GM21367 (cell line): ENCODE measurements around the gene ABCC5.

ENCODE experiments used
- ATAC-seq: cut with Tn5 transposase; IDR thresholded peaks from one replicate; pipeline ENCODE4 v1.9.1; 2021; ENCODE audit not compliant: unreplicated experiment

Gene ABCC5

GRCh38 chr3:183981990-183982644, 35.6 kb downstream of the ABCC5 start:
- ATAC-seq, result no peak

DNA sequence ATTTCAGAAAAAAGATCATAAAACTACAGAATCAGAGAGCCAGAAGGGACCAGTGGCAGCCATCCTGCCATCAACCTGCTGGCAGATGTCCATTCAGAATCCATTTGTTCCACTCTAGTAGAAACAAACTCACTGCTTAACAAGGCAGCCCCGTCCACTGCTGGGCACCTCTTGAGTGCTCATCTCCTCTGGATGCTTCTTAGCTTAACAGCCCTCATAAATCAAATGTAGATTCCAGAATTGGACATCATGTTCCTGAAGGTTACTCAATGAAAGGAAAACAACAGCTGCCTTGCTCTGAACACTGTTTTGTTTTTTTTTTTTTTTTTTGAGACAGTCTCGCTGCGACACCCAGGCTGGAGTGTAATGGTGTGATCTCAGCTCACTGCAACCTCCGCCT, 37.3 kb downstream of the ABCC5 start:
- ATAC-seq, result no peak

DNA sequence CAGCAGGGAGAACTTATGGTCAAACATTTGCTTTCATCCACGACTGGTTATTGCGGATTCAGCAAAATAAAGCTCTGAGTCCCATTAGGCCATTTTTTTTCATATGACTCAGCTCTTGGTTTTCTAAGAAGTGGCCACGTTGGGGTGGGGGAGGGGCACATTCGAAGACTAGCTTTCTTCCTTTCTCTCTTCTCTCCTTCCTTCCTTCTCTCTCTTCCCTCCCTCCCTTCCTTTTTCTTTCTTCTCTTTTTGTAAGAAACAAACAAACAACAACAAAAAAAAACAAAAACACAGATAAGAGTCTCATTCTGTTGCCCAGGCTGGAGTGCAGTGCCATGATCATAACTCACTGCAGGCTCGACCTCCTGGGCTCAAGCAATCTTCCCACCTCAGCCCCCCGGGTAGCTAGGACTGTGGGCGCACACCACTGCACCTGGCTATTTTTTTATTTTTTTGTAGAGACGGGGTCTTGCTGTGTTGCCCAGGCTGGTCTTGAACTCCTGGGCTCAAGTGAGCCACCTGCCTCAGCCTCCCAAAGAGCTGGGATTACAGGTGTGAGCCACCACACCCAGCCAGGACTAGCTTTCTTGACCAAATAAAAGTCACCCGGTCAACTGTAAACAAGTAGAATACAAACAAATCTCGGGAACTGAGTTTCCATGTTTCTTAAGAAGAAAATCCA, 41.6 kb downstream of the ABCC5 start:
- no peak for ATAC-seq

DNA sequence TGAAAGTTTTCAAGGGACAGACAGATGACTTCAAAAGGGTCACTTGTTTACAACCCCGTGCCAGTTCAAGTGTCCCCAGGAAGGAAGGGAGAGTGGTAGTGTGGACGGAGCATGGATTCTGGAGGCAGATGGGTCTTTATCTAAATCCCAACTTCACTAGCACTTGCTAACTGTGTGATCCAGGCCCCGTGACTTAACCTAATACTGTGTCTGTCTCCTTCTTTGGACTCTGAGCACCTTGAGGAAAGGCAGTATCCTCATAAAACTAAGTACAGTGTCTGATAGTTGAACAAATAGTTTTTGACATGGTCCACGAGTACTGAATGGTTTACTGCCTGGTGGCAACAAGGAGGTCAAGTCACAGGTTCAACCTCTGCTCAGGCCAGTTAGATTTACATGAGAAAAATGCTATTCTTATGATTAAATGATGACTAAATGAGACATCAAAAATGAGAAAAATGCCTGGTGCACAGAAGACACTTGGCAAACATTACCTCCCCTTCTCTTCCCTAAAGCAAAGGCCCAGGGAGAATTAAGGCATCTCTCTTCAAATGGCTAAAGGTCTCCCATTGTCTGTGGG, 48.9 kb downstream of the ABCC5 start:
- no peak for ATAC-seq

- no peak for ATAC-seq
Observed at GRCh38 chr3:183967693-183968092, 50.0 kb downstream of the ABCC5 start.

GRCh38 chr3:183966361-183966791, 51.3 kb downstream of the ABCC5 start:
- no peak for ATAC-seq

GRCh38 chr3:183962807-183963206, 54.9 kb downstream of the ABCC5 start:
- no peak for ATAC-seq

DNA sequence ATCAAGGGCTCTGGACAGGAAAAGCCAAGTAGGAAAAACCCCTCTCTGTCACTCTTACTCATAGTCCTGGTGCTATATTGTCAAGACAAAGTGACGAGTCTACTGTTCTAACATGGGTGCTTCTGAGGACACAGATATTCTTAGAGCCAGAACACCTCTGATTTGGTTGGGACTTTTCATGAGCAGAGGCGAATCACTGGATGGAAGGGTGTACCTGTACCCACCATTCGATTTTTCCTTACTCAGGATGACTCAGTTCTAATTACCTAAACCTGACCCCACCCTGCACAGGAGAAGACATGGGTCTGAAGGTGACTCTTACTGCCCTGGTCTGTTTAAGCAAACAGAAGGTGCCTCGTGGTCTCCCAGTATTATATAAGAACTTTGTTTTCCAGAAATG, 58.5 kb downstream of the ABCC5 start:
- no peak for ATAC-seq

GRCh38 chr3:183958775-183959174, 58.9 kb downstream of the ABCC5 start:
- no peak for ATAC-seq

DNA sequence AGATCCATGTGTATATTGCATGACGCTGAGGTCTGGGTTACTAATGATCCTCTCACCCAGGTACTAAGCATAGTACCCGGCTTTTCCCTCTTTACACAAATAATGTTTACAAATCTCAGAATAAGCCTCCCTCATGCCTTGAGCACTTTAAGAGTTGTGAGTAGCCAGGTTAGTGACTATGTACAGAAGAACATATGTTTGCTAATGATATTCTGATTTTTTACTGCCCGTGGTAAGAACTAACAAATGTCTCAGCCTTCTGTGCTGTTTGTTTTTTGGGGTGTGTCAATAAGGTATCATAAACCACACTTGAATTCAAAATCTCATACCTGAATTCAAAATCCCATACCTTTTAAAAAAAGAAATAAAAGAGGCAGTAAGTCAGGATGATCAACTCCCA, 59.5 kb downstream of the ABCC5 start:
- ATAC-seq, result no peak

DNA sequence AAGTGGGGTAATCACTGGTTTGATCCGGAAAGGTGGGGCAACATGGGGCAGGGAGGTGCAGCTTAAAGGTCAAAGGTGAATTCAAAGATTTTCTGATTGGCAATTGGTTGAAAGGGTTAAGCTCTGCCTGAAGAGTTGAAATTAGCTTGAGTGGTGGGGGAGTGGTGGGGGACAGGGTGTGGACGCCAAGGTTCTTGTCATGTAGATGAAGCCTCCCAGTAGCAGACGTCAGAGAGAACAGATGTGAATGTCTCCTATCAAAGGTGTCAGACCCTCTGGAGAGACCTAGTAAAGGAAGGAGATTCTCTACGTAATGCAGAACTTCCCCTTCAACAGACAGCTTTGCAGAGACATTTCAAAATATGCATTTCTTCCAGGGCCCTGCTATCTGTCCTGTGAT, 62.8 kb downstream of the ABCC5 start:
- ATAC-seq, result no peak

- ATAC-seq, result no peak
Observed at GRCh38 chr3:183953471-183954070, 64.1 kb downstream of the ABCC5 start.

DNA sequence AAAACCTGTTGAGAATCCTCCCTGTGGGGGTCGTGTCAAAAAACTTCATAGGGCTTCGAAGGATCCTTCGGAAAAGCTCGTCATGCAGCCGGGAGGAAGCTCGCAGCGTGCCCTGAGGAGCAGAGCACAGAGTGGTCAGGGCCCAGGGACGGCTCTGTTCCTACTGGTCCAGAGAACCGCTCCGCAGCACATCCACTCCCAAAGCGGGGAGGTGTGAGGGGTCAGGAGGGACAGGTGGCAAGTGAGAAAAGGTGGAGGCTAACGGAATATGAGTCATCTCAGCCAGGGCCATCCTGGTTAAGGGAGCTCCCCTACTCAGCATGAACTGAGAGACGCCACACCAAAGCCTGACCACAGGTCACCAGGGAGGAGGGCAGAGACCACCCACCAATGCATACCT, 66.2 kb downstream of the ABCC5 start:
- ATAC-seq, result no peak

DNA sequence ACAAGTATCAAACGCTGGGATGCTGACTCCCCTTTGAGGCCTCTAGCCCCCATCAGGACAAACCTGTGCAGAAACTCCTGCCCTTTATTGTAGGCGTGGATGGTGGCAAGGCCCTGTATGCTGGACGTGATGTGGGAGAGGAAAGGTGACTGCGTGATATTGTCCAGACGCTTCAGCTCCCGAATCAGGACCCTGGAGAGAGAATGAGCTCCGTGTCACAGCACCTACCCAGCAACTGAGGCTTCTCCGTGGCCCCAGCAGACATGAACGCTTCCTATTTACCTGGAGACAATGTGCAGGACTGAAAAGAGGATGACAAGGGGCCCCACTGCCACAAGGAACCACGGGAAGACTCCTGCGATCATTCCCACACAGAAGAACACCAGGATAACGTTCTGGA, 68.0 kb downstream of the ABCC5 start:
- ATAC-seq, result no peak

- no peak for ATAC-seq
Observed at GRCh38 chr3:183946037-183946436, 71.6 kb downstream of the ABCC5 start.

DNA sequence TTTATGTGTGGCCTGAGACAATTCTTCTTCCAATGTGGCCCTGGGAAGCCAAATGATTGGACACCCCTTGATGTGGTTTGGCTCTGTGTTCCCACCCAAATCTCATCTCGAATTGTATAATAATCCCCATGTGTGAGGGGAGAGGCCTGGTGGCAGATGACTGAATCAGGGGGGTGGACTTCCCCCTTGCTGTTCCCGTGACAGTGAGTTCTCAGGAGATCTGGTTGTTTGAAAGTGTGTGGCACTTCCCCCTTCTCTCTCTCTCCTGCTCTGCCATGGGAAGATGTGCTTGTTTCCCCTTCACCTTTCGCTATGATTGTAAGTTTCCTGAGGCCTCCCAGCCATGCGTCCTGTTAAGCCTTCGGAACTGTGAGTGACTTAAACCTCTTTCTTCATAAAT, 72.9 kb downstream of the ABCC5 start:
- no peak for ATAC-seq

DNA sequence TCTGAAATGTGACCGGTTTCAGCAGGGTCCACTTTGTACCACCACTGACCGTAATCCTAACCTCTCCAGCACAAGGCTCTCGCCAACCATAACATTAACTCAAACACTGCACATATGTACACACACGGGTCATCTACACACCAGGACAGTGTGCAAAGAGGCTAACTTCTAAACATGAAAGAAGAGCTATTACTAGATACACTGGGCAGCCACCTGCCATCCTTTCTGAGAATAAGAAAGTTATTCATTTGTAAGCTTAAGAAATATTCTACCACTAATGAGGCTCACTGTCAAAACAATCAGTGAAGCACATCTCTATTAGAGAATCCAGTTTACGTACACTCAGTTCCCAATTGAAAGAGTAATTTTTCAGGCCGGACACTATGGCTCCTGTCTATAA, 73.9 kb downstream of the ABCC5 start:
- ATAC-seq, result no peak

GRCh38 chr3:183941216-183941615, 76.5 kb downstream of the ABCC5 start:
- ATAC-seq, result no peak

GRCh38 chr3:183937601-183938286, 79.9 kb downstream of the ABCC5 start:
- no peak for ATAC-seq

- ATAC-seq, result no peak
Observed at GRCh38 chr3:183933160-183933559, 84.5 kb downstream of the ABCC5 start.

- no peak for ATAC-seq
Observed at GRCh38 chr3:183931881-183932280, 85.8 kb downstream of the ABCC5 start.

DNA sequence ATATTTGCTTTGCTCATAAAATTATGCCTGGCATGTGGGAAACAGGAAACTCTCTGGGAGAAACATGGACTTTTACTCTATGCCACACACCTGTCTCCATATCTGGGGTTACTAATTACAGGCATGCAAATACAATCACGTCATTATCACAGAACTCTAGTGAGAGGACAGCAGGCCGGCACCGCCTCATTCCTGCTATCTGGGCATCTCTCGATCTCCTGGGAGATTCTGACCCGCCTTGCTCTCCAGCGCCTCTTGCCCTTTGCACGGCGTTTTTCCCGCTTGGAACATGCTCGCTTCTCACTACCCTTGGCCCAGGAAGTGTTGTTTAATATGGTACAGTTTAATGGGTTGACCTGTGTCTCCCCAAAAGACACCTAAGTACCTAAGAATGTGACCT, 87.6 kb downstream of the ABCC5 start:
- no peak for ATAC-seq
